ENCODE data around the gene TMEM14A. TPM values are rescaled to one million over a fixed set of nuclear protein-coding genes. Genes with fewer than 3 reads are reported as not detected.

Gene TMEM14A
- total RNA-seq, 1 donor from 2014 or later, result 8.7 TPM

- no peak for DNase-seq (ENCODE audit: missing footprints)
- no peak for ATAC-seq
- intact Hi-C loops (cut with DNase I), result no loop called here
Observed at GRCh38 chr6:52726193-52726542, 55.3 kb downstream of the TMEM14A start.

DNA sequence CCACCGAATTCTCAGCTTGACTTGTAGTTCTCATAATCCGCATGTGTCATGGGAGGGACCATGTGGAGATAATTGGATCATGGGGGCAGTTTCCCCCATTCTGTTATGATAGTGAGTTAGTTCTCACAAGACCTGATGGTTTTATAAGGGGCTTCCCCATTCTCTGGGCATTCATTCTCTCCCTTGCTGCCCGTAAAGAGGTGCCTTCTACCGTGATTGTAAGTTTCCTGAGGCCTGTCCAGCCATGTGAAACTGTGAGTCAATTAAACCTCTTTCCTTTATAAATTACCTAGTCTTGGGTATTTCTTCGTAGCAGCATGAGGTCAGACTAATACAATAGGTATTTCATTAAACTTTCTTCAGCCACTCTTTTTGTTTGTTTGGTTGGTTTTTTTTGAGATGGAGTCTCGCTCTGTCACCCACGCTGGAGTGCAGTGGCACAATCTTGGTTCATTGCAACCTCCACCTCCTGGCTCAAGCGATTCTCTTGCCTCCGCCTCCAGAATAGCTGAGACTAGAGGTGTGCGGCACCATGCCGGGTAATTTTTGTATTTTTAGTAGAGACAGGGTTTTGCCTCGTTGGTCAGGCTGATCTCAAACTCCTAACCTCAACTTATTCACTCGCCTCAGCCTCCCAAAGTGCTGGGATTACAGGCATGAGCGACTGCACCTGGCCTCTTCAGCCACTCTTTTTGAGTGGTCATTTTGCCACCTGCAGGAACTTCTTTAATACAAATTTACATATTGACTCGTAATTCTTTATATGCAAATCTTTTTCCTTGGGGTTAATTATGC is 56.0 kb downstream of the TMEM14A start:
- DNase-seq (ENCODE audit: missing footprints), result no peak
- intact Hi-C loops (cut with DNase I), result no loop called here
- ATAC-seq, result no peak

DNA sequence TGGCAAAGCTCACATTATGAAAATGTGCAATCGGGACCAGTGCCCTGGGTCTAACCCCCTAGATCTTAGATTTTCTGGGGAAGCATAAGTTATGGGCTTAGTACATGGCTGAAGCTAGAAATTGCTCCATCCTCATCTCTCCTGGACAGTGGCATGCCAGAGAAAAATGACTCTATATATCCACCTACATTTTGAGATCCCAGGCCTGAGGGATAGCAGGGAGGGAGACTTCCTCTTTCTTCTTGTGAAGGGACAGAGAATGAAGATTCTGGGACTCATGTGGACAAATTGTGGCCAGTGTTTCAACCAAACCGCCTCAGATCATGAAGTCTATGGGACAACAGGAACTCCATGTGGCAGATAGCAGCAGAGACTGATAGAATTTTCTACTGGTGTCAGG is 57.0 kb downstream of the TMEM14A start:
- no peak for ATAC-seq
- no peak for DNase-seq (ENCODE audit: missing footprints)
- intact Hi-C loops (cut with DNase I), result no loop called here

DNA sequence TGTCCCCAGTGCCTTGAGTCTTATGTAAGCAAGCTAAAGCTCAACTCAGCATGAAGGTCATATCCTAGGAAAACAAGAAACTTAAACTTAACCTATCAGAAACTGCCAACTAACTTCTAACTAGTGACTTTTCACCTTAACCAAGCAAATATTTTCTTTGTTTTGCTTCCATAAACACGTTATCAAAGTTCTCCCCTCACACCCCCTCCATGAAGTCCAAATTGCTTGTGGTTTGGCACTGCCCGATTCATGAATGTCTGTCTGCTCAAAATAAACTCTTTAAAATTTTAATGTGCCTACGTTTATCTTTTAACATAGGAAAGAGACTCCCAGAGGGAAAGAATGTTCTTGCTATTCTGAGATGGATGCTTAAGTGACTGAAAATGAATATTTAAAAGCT is 57.5 kb downstream of the TMEM14A start:
- intact Hi-C loops (cut with DNase I), result no loop called here
- DNase-seq (ENCODE audit: missing footprints) (no peak), ATAC-seq (no peak)

GRCh38 chr6:52729576-52729975 is 58.7 kb downstream of the TMEM14A start:
- no peak for DNase-seq (ENCODE audit: missing footprints)
- ATAC-seq, result no peak
- intact Hi-C loops (cut with DNase I), result no loop called here

DNA sequence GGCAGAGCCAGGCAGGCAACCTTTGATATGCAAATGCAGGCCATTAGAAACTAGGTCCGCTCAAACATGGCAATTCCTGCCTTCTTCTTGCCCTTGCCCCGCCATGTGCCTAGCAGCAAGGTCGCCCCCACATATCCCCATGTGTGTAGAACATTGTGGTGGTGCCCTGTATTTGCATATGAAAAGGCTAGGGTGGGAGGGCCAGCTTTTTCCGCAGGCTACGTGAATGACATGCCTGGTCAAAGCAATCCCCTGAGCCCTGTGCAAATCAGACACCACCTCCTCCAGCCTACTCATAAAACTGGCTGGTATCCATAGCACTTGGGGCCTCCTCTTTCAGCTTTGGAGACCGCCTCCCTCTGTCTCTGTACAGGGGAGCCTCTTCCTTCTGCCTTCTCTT is 60.8 kb downstream of the TMEM14A start:
- intact Hi-C loops (cut with DNase I), result no loop called here
- DNase-seq (ENCODE audit: missing footprints) (no peak), ATAC-seq (no peak)

- intact Hi-C loops (cut with DNase I), result no loop called here
- no peak for ATAC-seq
- no peak for DNase-seq (ENCODE audit: missing footprints)
Observed at GRCh38 chr6:52733172-52733571, 62.3 kb downstream of the TMEM14A start.

DNA sequence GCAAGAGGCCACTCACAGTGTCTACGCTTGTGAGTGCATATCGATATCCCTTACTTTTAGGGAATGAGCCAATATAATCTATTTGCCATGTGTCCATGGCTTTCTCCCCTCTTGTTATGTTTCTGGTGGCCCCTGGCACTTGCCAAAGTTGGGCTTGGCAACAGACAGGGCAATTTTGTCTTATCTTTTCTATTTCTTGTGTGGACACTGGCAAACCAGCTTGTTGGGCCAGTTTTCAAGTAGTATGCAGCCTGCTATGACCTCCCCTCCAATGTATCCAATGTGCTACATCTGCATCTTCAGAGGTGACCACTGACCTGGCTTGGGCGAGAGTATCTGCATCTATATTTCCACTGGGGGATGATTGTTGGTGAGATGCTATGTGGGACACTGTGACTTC is 63.2 kb downstream of the TMEM14A start:
- ATAC-seq (no peak), DNase-seq (ENCODE audit: missing footprints) (no peak)
- intact Hi-C loops (cut with DNase I), result no loop called here

GRCh38 chr6:52735071-52735470 is 64.2 kb downstream of the TMEM14A start:
- DNase-seq (ENCODE audit: missing footprints), result no peak
- intact Hi-C loops (cut with DNase I), result no loop called here
- ATAC-seq, result no peak

GRCh38 chr6:52736145-52736544 is 65.2 kb downstream of the TMEM14A start:
- no peak for DNase-seq (ENCODE audit: missing footprints)
- intact Hi-C loops (cut with DNase I), result no loop called here
- ATAC-seq, result no peak

Other genes starting within 250 kb of the TMEM14A start
- 12.6 TPM for gene TRAM2, start 94.1 kb upstream of the TMEM14A start, total RNA-seq
- not detected for gene GSTA2, start 92.4 kb downstream of the TMEM14A start, total RNA-seq
- gene GSTA1, start 132.7 kb downstream of the TMEM14A start, total RNA-seq, result not detected
- gene GSTA5, start 169.7 kb downstream of the TMEM14A start, total RNA-seq, result not detected
- not detected for gene GSTA3, start 238.6 kb downstream of the TMEM14A start, total RNA-seq

Measured in Right ventricle myocardium inferior (tissue), 1 donor.